ENCODE measurements around the gene GRIK4.
A peak's percentile ranks its signal among the peaks of the same experiment; 100 is the strongest.

The GRIK4 gene

DNA sequence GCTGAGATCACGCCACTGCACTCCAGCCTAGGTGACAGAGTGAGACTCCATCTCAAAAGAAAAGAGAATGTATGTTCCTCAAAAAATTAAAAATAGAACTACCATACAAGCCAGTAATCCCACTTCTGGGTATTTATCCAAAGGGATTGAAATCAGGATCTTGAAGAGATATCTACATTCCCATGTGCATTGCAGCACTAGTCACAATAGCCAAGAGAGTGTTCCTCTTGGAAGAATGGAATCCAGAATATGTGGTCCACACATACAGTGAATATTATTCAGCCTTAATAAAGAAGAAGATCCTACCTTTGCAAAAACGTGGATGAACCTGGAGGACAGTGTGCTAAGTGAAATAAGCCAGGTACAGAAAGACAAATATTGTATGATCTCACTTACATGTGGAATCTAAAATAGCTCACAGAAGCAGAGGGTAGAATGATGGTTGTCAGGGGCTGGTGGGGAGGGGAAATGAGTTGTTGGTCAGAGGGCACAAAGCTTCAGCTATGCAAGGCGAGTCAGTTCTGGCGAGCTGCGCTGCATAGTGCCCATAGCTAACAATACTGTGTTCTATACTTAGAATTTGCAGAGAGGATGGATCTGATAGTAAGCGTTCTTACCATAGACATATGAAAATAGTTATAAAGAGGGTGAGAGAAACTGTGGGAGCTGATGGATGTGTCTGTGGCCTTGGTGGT, 32.1 kb downstream of the GRIK4 start:
- H3K4me3 ChIP-seq (ENCODE audit: low read depth, low read length) = no peak overlapping the region
- no peak for DNase-seq (ENCODE audit: low read depth)

DNA sequence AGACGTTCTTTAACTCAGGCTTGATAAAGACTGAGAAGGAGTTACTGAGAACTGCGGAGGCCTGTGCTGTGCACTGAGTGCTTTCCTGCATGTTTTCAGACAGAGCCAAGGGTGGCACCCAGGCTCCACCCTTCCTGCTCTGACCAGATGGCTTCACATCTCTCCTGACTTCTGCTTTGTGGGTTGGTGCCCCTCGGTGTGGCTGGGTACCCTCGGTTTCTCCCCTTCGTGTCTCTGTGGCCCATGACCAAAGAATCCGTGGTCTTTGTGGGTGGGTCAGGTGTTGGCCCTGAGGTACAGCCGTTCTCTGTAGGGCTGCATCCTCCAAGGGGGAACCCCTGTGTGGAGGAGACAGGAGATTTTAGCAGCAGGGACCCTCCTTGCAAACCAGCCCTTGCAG, 34.3 kb downstream of the GRIK4 start:
- DNase-seq (ENCODE audit: low read depth) = no peak
- H3K4me3 ChIP-seq (ENCODE audit: low read depth, low read length) = no peak overlapping the region

DNA sequence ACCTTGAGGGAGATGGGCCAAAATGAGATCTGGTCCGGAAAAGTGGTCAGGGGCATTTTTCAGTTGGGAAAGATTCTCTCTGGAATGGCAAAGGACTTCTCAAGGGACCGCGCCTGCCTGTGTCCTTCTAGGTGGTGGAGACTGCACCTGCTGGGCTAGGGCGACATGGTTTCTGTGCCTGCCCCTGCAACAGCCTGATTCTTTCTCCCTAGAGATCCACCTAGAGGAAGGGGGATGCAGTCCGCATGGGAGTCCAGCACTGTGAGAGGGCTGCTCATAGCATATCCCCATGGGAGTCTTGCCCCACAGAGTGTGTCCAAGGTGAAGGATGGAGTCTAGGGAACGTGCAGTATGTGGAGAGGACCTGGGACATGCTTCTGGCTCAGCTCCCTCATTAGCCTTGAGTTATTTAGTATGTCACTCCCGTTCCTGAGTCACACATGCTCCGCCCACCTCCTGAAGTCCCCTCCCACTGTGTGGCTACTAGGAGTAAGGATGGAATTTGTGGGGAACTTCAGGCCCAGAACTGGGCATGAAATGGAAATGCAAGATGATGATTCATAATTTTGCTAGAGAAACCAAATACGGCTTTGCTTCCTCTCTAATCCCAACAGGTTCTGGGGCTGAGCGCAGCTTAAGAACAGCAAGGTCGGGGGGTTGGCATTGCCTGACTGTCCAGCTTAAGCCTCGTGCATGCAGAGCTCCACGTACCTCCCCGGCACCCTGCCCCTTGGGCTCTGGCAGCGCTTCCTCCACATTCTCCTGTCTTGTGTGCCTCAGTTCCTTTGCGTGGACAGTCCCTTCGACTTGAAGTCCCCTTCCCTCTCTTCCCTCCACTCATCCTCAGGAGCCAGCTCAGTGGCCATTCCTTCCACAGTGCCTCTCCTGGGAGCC, 35.0 kb downstream of the GRIK4 start:
- H3K4me3 ChIP-seq (ENCODE audit: low read depth, low read length) = no peak overlapping the region
- DNase-seq (ENCODE audit: low read depth) = peak; percentile 84

DNA sequence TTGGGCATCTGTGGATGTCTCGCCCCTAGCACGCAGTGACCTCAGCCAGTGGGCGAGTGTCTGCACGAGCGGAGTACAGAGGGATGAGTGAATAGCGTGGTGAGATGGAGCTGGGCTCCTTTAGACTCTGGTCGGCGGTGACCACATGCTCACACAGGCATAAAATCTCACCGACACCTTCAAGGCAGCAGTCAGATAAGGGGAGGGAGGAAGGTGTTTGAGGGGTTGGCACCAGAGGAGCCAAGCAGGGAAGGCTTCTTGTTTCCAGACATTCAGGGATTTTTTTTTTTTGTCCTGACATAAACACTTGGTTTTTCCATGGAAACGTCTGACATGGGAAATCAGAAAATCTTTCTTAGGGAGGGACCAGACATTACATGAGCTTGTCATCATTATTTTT, 35.8 kb downstream of the GRIK4 start:
- no peak for DNase-seq (ENCODE audit: low read depth)
- no peak overlapping the region for H3K4me3 ChIP-seq (ENCODE audit: low read depth, low read length)

DNA sequence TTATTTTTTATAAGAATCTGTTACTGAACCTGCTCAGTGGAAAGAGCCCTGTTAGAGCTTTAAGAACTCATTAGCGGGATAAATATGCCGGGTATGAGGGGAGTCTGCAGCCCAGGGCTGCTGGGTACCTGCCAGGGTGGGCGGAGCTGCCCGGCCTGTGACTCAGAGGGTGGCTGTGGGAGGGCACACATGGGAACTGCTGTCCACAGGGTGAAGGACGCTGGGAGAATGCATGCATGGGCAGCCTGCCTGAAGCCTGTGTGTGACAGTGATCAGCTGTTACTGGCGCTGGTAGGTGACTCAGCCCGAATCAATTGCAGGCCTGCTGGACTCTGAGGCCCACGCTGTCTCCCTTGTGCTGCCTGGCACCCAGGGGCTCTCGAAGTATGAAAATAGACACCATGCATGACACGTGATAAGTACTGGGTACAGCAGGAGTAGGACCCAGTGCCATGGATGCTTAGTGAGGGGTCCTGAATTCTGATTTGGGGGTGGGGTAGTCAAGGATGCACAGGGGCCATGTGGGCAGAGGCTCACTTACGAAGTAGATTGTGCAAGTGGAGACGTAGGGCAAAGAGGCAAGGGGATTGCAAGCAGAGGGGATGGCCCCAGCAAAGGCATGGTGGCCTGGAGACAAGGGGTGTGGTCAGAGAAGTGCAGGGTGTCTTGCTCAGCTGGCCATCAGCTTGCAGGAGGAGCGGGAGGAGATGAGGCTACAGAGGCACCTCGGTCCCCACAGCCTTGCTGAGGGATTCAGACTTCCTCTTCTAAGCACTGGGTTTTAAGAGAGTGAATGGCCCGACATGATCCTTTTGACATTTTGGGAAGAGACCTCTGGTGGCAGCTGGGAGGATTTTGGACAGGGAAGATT, 36.5 kb downstream of the GRIK4 start:
- no peak overlapping the region for H3K4me3 ChIP-seq (ENCODE audit: low read depth, low read length)
- peak; percentile 91 for DNase-seq (ENCODE audit: low read depth)

DNA sequence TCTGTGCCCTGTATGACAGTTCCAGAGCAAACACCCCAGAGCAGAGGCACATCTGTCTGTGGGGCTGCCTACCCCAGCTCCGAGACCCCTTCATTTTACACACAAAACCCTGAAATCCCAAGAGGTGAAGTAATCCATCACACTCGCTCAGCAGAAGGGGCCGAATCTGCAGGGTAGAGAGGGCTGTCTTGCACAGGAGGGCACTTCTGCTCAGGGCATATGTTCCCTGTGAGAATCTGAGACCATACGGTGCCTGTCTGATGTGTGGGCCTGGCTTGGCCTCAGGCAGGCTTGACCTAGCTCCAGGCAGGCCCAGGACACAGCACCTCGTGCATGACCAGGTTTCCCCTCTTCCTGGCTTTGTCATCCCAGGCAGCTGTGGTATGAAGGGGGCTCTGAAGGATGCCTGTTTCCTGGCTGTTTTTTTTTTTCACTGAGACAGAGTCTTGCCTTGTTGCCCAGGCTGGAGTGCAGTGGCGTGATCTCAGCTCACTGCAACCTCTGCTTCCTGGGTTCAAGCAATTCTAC, 37.2 kb downstream of the GRIK4 start:
- H3K4me3 ChIP-seq (ENCODE audit: low read depth, low read length) = no peak overlapping the region
- DNase-seq (ENCODE audit: low read depth) = no peak

DNA sequence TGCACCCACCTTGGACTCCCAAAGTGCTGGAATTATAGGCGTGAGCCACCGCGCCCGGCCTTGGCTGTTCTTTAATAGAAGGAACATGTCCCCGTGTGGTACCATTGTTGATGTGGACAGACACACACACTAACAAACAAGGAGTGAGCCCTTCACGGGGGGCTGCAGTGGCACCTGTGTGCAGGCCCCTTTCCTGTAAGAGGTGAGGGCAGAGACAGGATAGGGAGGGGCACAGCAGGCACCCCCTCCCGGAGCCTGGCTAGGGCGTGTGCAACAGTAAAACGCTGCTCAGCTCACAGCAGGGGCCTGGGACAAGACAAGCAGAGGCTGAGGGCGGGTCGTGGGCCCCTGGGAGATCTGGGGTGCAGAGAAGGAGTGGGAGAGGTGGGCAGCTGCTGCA, 37.8 kb downstream of the GRIK4 start:
- DNase-seq (ENCODE audit: low read depth) = no peak
- no peak overlapping the region for H3K4me3 ChIP-seq (ENCODE audit: low read depth, low read length)

DNA sequence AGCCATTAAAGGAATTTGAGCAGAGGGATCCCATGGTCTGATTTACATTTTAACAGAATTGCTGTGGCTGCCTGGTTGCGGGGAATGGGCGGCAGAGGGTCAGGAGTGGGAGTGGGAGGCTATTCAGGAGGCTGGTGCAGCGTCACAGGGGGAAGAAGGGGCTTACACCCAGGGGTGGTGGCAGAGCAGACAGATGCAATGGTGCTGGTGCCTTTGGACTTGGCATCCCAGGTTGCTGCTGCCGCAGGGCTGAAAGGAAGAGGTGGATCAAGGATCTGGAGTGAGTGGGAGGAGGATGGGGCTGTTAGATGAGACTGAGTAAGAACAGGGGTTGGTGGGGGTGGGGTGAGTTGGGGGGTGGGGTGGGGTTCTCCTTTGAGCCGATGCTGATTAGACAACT, 38.5 kb downstream of the GRIK4 start:
- no peak overlapping the region for H3K4me3 ChIP-seq (ENCODE audit: low read depth, low read length)
- no peak for DNase-seq (ENCODE audit: low read depth)

DNA sequence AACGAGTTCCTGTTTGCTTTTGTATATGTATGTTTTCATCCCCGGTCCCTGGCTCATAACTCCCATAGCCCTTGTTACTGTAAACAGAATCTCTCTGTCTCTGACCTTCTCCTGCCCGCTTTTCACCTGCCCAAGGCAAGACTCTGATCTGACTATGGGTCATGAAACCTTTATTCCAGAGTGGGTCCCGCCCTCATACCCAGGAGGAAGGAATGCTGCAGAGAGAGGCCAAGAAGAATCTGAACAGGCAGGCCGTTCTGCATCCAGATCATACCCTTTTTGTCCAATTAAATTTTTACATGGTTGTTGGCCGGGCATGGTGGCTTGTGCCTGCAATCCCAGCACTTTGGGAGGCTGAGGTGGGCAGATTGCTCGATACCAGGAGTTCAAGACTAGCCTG, 39.6 kb downstream of the GRIK4 start:
- no peak overlapping the region for H3K4me3 ChIP-seq (ENCODE audit: low read depth, low read length)
- no peak for DNase-seq (ENCODE audit: low read depth)

DNA sequence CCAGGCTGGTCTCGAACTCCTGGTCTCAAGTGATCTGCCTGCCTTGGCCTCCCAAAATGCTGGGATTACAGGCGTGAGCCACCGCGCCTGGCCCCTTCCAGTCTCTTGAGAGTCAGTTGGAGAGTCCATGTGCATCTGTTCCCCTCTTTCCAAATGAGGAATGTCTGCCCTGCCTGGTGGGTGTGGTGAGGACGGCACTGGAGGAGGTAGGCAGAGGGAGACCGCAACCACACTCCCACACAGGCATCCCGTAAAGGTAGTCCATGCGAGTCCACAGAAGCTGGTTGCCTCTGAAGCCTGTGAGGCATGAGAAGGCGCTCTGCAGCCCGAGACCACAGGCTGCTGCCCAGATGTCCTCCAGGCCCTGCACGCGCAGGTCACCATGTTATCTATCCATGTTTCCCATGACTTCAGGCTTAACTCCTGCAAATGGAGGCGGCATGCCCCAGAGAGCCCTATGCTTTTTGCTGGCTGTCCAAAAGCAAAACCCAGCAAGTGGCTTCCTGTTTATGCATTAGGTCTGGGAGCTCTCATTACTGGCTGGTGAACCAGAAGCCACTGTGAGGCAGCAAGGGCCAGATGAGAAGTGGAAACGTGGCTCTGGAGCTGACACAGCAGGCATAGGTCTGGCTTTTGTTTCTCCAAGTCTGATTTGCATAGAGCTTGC, 43.4 kb downstream of the GRIK4 start:
- DNase-seq (ENCODE audit: low read depth) = no peak
- no peak overlapping the region for H3K4me3 ChIP-seq (ENCODE audit: low read depth, low read length)

DNA sequence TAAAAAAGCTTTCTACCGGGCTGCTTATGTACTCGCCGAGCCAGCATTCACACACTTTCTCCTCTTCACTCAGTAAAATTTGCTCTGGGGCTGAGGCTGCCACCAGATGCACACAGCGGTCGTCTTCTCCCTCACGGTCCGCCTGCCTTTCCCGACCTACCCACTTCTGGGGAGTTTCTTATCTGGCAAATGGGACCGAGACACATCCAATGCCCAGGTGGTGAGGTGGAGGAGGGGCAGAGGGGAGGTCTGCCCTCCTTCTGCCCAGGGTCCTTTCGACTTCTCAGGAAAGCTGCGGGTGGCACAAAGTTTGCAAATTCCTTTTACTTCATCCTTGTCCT, 43.9 kb downstream of the GRIK4 start:
- H3K4me3 ChIP-seq (ENCODE audit: low read depth, low read length) = no peak overlapping the region
- DNase-seq (ENCODE audit: low read depth) = no peak

DNA sequence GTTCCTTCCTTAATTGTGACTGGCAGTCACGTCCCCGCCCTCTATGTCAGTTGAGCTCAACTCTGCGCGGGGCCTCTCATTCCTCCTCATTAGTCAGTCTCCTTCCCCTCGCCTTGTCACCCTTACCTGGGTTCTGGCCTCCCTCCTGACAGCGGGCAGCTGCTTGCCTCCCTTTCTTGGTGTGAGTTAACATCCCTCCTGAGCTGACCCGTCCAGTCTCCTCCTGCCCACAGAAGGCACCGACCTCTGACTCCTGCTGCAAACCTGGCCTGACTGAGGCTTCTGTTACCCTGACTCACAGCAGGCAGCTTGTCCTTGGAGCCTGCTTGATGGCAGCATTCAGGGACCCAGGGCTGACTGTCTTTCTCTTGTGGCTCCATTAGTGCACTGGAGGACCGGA, 45.2 kb downstream of the GRIK4 start:
- H3K4me3 ChIP-seq (ENCODE audit: low read depth, low read length) = no peak overlapping the region
- no peak for DNase-seq (ENCODE audit: low read depth)

DNA sequence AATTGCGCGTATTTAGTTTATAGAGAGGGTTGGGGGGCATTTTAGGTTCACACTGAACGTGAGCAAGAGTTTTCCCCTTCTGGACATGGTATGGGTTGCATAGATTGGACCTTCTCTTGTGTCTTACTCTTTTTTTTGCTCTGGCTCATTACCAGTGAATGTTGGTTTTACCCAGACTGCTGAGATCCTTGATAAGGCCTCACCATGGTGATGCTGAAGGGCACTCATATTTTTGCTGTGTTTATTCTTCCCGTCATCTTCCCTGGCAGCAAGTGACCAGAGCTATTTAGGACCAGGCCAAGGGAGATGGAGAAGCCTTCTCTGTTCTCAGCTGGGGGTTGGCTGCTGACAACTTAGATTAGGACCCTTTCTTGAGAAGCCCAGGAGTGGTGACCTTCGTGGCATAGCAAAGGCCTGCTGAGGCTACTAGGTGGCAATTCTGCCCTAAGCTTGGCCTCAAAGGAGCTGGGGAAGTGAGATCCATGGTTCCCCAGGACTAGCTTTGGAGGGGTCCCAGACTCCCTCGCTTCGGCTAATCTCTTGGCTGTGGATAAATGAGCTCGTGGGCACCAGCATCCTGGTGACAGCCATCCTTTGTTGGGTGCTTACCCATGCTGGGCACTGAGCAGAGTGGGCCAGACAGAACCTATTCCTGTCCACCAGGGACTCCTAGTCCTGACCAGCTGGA, 47.3 kb downstream of the GRIK4 start:
- DNase-seq (ENCODE audit: low read depth) = no peak
- no peak overlapping the region for H3K4me3 ChIP-seq (ENCODE audit: low read depth, low read length)

DNA sequence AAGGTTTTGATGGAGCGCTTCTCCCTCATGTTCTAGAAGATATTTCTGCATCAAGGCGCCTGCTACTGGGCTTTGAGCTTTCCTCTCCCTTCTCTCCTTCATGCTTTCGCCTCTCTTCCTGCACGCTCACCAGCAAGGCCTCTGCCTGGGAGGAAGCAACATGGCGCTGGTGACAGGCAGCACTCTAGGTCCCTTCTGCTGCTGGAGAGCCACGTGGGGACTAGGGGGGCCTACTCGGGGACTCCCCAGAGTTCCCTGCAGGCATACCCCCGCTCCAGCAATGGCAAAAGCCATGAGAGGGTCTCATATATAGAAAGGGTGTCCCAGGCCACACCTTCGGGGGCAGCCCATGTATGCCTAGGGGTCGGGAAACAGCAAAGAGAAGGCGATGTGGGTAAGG, 49.7 kb downstream of the GRIK4 start:
- no peak overlapping the region for H3K4me3 ChIP-seq (ENCODE audit: low read depth, low read length)
- no peak for DNase-seq (ENCODE audit: low read depth)

DNA sequence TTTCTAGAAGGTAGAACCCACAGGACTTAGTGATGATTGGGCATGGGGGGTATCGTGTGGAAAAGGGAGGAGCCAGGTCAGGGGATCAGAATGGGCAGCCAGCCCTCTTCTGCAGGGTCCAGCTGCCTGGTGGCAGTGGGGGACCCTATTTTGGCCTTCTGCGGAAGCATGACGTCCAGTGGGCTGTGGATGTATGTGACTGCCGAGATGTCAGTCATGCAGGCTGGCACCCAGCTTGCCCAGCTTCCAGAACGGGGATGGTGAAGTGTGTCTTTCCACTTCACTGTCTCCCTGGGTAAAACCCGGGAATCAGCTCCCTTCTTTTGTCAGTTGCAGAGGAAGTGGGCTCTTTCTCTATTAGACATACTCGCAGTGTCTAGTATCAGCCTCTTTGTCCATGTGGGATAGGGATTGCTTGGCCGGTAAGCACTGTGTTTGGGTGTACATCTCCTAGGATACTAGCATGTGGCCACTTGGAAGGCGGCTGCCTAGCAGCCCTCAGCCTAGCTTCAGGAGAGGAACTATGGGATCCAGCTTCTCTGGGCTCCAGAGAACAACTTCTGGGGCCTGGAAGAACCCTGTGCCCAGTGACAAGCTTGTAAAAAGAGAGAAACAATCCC, 51.4 kb downstream of the GRIK4 start:
- no peak overlapping the region for H3K4me3 ChIP-seq (ENCODE audit: low read depth, low read length)
- no peak for DNase-seq (ENCODE audit: low read depth)

DNA sequence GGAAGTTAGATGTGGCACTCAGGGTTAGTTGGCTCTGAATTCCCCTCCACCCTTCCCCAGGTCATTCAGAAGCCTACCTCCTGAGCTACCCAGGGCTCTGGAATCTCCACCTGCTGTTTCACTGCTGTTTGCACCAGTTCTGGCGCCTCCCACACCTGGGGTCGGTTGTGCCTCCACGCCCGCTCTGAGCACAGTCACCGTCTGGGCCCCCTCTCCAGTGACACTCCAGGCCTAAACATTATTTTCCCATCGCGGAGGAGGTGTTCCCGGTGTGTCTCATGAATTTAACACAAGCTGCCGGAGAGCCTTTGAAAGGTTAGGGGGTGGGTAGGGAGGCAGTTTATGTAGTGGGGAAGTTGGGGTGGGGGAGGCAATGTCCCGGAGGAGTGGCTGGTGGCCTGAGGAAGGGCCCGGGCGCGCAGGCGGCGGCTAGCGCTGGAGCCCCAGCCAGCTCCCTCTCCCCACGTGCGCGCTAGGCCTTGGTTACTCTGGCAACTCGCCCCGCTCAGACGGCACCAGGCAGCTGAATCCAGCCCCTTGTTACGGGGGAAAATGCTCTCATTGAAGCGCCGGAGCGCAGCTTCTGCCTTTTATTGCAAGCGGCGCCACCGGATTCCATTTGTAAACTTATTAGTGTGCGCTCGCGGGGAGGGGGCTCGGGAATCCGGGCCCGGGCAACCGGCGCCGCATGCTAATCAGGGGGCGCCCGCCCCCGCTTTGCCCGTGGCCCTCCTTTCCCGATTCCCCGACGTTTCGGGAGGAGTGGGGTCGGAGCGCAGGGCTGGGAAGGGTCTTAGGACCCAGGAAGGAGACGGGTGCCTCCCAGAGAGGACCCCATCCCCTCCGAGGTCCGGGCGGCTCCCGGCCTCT, 52.4 kb downstream of the GRIK4 start:
- H3K4me3 ChIP-seq (ENCODE audit: low read depth, low read length) = peak overlapping the region; percentile 46

DNA sequence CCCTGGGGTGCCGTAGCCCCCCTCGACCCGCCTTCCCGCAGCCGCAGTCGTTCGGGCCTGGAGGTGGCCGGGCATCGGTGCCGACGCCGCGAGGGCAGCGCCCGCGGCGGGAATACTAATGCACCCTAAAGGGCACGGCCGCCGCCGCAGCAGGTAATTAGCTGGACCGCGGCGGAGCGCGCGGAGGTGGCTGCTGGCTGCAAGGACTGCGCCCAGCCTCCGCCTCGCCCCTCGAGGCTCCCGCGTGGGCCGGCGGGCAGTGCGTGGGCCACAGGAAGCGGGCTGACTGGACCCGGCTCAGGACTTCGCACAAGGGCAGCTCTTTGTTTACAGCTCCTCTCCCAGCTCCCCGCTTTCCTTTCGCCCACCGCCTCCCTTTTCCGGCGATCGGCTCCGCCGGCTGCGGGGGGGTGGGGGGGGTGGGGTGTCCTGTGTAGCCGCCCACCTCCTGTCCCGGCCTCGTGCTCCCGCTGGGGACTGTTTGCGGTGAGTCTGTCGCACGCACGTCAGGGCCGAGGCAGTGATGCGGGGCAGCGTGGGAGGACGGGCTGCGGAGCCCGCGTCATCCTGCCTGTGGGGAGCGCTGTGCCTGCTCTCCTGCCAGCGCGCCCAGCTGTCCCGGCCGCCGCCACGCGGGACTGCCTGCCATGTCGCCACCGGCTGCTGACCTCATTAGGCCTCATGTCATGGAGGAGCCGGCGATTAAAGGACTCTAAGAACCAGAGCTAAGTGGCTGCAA, 53.2 kb downstream of the GRIK4 start:
- peak overlapping the region; percentile 46 for H3K4me3 ChIP-seq (ENCODE audit: low read depth, low read length)
- no peak for DNase-seq (ENCODE audit: low read depth)

More for the DNA sequence above, 52.4 kb downstream of the GRIK4 start:
- no peak for DNase-seq (ENCODE audit: low read depth)

Measured in skeletal muscle cell (primary cell).